ENCODE results near the gene DAPK2. TPM values are rescaled to one million over a fixed set of nuclear protein-coding genes. Genes with fewer than 3 reads are reported as not detected.

The DAPK2 gene
- total RNA-seq, 1 donor from 2014 or later, result 0.52 TPM

DNA sequence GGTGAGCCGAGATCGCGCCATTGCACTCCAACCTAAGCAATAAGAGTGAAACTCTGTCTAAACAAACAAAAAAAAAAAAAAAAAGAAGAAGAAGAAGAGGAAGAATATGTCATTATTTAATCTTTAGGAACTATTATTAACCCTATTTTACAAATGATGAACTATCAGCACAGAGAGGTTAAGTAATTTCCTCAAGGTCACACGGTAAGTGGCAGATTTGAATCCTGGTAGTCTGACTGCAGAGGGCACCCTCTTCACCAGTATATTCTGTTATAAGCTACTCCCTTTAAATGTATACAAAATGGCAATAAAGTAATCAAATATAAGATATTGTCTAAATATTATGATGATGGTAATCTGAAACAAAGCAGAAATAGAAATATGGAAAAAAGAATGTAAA is 135.1 kb downstream of the DAPK2 start:
- H3K36me3 Mint-ChIP-seq (ENCODE audit: low read depth, unreplicated experiment), result no peaks in the 10 kb centered on the region
- peaks cover 7% of the 10 kb centered on the region for H3K27me3 Mint-ChIP-seq (ENCODE audit: low read depth, unreplicated experiment)
- peaks cover 2% of the 10 kb centered on the region for H3K9me3 Mint-ChIP-seq (ENCODE audit: unreplicated experiment)
- no peak overlapping the region for H3K27ac ChIP-seq (ENCODE audit: low read depth, low read length)
- peaks cover 20% of the 10 kb centered on the region for H3K4me1 ChIP-seq (ENCODE audit: insufficient read depth, low read length)
- no peak overlapping the region for H3K9ac ChIP-seq (ENCODE audit: low read length)
- FAIRE-seq (no peak), DNase-seq (ENCODE audit: low read depth) (no peak)
- H3K27ac Mint-ChIP-seq (ENCODE audit: unreplicated experiment), result no peak overlapping the region
- H3K27me3 ChIP-seq (ENCODE audit: insufficient read depth, low read length), result no peaks in the 10 kb centered on the region
- no peaks in the 10 kb centered on the region for H4K20me1 ChIP-seq (ENCODE audit: insufficient read depth, low read length)
- H2AFZ ChIP-seq (ENCODE audit: low read depth, low read length), result no peak overlapping the region
- no peaks in the 10 kb centered on the region for H3K36me3 ChIP-seq (ENCODE audit: insufficient read depth, low read length)
- no peak overlapping the region for H3K4me3 ChIP-seq (ENCODE audit: insufficient read depth, low read depth, low read length)
- H3K4me3 Mint-ChIP-seq (ENCODE audit: unreplicated experiment), result no peak overlapping the region
- H3K4me2 ChIP-seq (ENCODE audit: low read length), result no peak overlapping the region
- H3K9me3 ChIP-seq (ENCODE audit: insufficient read depth, low read depth, low read length), result no peaks in the 10 kb centered on the region
- TF ChIP-seq, protein P1, sequence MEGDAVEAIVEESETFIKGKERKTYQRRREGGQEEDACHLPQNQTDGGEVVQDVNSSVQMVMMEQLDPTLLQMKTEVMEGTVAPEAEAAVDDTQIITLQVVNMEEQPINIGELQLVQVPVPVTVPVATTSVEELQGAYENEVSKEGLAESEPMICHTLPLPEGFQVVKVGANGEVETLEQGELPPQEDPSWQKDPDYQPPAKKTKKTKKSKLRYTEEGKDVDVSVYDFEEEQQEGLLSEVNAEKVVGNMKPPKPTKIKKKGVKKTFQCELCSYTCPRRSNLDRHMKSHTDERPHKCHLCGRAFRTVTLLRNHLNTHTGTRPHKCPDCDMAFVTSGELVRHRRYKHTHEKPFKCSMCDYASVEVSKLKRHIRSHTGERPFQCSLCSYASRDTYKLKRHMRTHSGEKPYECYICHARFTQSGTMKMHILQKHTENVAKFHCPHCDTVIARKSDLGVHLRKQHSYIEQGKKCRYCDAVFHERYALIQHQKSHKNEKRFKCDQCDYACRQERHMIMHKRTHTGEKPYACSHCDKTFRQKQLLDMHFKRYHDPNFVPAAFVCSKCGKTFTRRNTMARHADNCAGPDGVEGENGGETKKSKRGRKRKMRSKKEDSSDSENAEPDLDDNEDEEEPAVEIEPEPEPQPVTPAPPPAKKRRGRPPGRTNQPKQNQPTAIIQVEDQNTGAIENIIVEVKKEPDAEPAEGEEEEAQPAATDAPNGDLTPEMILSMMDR (IDR thresholded peaks at IDR 0.05; ENCODE audit: insufficient read depth, low read depth, low read length), result no peak
- TF ChIP-seq EZH2 (IDR thresholded peaks at IDR 0.05; ENCODE audit: insufficient read depth, low read length), result no peak
- no peaks in the 10 kb centered on the region for H3K79me2 ChIP-seq (ENCODE audit: insufficient read depth, low read length)
- H3K4me1 Mint-ChIP-seq (ENCODE audit: low read depth, unreplicated experiment), result peaks cover 16% of the 10 kb centered on the region

DNA sequence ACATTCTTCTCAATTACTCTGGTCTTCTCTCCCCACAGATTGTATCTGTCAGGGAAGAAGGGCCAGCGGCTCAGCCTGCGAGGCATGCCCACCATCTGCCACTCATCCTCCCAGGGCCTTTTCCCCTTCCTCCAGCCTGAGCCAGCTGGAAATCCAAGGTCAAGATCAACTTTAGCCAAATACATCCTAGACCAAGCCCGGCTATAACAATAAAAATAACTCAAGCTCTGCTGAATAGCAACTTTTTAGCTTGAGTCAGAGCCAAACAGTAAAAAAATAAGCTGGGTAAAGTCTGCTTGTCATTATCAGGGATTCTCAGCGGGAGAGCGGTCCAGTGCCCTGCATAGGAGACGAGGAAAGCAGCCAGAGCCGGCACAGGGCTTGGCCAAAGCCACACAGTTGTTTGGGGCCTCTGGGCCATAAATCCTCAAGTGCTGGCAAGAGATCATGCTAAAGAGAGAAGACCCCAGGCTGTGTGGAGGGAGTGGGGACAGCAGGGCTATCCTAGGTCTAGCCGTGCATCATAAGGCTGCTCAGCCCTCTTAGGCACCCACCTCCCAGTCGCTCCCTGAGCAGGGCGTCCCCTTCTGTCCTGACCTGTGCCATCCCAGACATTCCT is 136.4 kb downstream of the DAPK2 start:
- DNase-seq (ENCODE audit: low read depth) (peak; percentile 54), FAIRE-seq (no peak)
- Histone ChIP-seq H2AFZ (ENCODE audit: low read depth, low read length) (peak overlapping the region; percentile 2), H3K36me3 (ENCODE audit: insufficient read depth, low read length) (no peaks in the 10 kb centered on the region), H3K4me1 (ENCODE audit: insufficient read depth, low read length) (peaks cover 19% of the 10 kb centered on the region), H3K27ac (ENCODE audit: low read depth, low read length) (no peak overlapping the region), H3K4me2 (ENCODE audit: low read length) (peak overlapping the region; percentile 60), H4K20me1 (ENCODE audit: insufficient read depth, low read length) (no peaks in the 10 kb centered on the region), H3K79me2 (ENCODE audit: insufficient read depth, low read length) (no peaks in the 10 kb centered on the region), H3K4me3 (ENCODE audit: insufficient read depth, low read depth, low read length) (no peak overlapping the region), H3K9me3 (ENCODE audit: insufficient read depth, low read depth, low read length) (no peaks in the 10 kb centered on the region), H3K9ac (ENCODE audit: low read length) (no peak overlapping the region), H3K27me3 (ENCODE audit: insufficient read depth, low read length) (no peaks in the 10 kb centered on the region)
- Mint-ChIP-seq H3K36me3 (ENCODE audit: low read depth, unreplicated experiment) (no peaks in the 10 kb centered on the region), H3K4me1 (ENCODE audit: low read depth, unreplicated experiment) (peaks cover 11% of the 10 kb centered on the region), H3K9me3 (ENCODE audit: unreplicated experiment) (peaks cover 2% of the 10 kb centered on the region), H3K27me3 (ENCODE audit: low read depth, unreplicated experiment) (peaks cover 10% of the 10 kb centered on the region), H3K27ac (ENCODE audit: unreplicated experiment) (no peak overlapping the region), H3K4me3 (ENCODE audit: unreplicated experiment) (no peak overlapping the region)
- TF ChIP-seq, protein P1 (IDR thresholded peaks at IDR 0.05; ENCODE audit: insufficient read depth, low read depth, low read length), result no peak
- TF ChIP-seq EZH2 (IDR thresholded peaks at IDR 0.05; ENCODE audit: insufficient read depth, low read length), result no peak

DNA sequence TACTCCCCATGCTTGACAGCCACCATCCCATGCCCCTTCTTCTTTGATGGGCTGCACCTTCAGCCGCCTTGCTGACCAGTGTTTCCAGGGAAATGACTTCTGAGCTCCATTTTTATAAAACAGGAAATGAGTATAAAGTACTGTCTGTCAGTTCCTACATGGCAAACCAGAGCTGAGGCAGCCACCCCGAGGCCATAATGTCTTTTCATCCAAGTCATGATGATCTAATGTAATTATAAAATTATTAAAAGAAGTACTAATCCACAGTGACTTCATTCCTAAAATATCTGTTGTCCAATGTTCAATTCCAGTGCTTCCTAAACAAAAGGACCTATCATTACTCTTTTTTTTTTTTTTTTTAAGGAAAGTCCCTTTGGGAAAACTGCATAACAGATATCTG is 137.3 kb downstream of the DAPK2 start:
- peaks cover 19% of the 10 kb centered on the region for H3K4me1 ChIP-seq (ENCODE audit: insufficient read depth, low read length)
- Mint-ChIP-seq H3K27ac (ENCODE audit: unreplicated experiment) (no peak overlapping the region), H3K4me1 (ENCODE audit: low read depth, unreplicated experiment) (peaks cover 14% of the 10 kb centered on the region), H3K4me3 (ENCODE audit: unreplicated experiment) (no peak overlapping the region), H3K9me3 (ENCODE audit: unreplicated experiment) (peaks cover 2% of the 10 kb centered on the region), H3K27me3 (ENCODE audit: low read depth, unreplicated experiment) (peaks cover 13% of the 10 kb centered on the region), H3K36me3 (ENCODE audit: low read depth, unreplicated experiment) (no peaks in the 10 kb centered on the region)
- H3K9ac ChIP-seq (ENCODE audit: low read length), result no peak overlapping the region
- no peak overlapping the region for H2AFZ ChIP-seq (ENCODE audit: low read depth, low read length)
- H3K4me3 ChIP-seq (ENCODE audit: insufficient read depth, low read depth, low read length), result no peak overlapping the region
- H4K20me1 ChIP-seq (ENCODE audit: insufficient read depth, low read length), result no peaks in the 10 kb centered on the region
- FAIRE-seq, result no peak
- H3K4me2 ChIP-seq (ENCODE audit: low read length), result no peak overlapping the region
- no peak overlapping the region for H3K27ac ChIP-seq (ENCODE audit: low read depth, low read length)
- H3K36me3 ChIP-seq (ENCODE audit: insufficient read depth, low read length), result no peaks in the 10 kb centered on the region
- TF ChIP-seq, protein P1 (IDR thresholded peaks at IDR 0.05; ENCODE audit: insufficient read depth, low read depth, low read length), result no peak
- no peak for TF ChIP-seq EZH2 (IDR thresholded peaks at IDR 0.05; ENCODE audit: insufficient read depth, low read length)
- DNase-seq (ENCODE audit: low read depth), result peak; percentile 23
- no peaks in the 10 kb centered on the region for H3K9me3 ChIP-seq (ENCODE audit: insufficient read depth, low read depth, low read length)
- H3K79me2 ChIP-seq (ENCODE audit: insufficient read depth, low read length), result no peaks in the 10 kb centered on the region
- no peaks in the 10 kb centered on the region for H3K27me3 ChIP-seq (ENCODE audit: insufficient read depth, low read length)
